Glomerular endothelial cell (primary cell): Measurements from ENCODE around the gene NOL9. TPM values are rescaled to one million over a fixed set of nuclear protein-coding genes. Genes with fewer than 3 reads are reported as not detected.
"Not testable (repeated sequence)": the region's sequence is repeated elsewhere in the genome, so short reads cannot be mapped to it uniquely, and the experiment has no call there.

Experiments used
- DNase-seq: peaks from one replicate; pipeline ENCODE4 v3.0.0-alpha.2; 2011; ENCODE audit warnings: low read depth, low spot score; ENCODE audit errors: extremely low read depth
- total RNA-seq: library from RNA; depleted of rRNA; stranded (reverse); fragments of >200 nt; gene quantifications from 2 replicates; pipeline ENCODE4 v1.2.3, GENCODE V29; 2015

NOL9 gene
- total RNA-seq, 1 donor from 2014 or later, result 32.1 TPM

GRCh38 chr1:6506210-6507036 is 47.9 kb downstream of the NOL9 start:
- DNase-seq, result no peak

- no peak for DNase-seq
Measured at GRCh38 chr1:6505367-6506209, 48.7 kb downstream of the NOL9 start.

GRCh38 chr1:6504887-6505286 is 49.4 kb downstream of the NOL9 start:
- no peak for DNase-seq

- DNase-seq, result no peak
Measured at GRCh38 chr1:6503884-6504602, 50.3 kb downstream of the NOL9 start.

- no peak for DNase-seq
Measured at GRCh38 chr1:6502000-6502891, 52.1 kb downstream of the NOL9 start.

- no peak for DNase-seq
Measured at GRCh38 chr1:6501279-6501813, 53.0 kb downstream of the NOL9 start.

GRCh38 chr1:6500544-6501278 is 53.6 kb downstream of the NOL9 start:
- DNase-seq, result no peak

- no peak for DNase-seq
Measured at GRCh38 chr1:6499296-6499695, 55.0 kb downstream of the NOL9 start.

- no peak for DNase-seq
Measured at GRCh38 chr1:6498576-6499111, 55.7 kb downstream of the NOL9 start.

GRCh38 chr1:6497867-6498575 is 56.3 kb downstream of the NOL9 start:
- no peak for DNase-seq

- DNase-seq, result no peak
Measured at GRCh38 chr1:6497215-6497866, 57.0 kb downstream of the NOL9 start.

- DNase-seq, result no peak
Measured at GRCh38 chr1:6496890-6497214, 57.5 kb downstream of the NOL9 start.

- no peak for DNase-seq
Measured at GRCh38 chr1:6496365-6496721, 58.0 kb downstream of the NOL9 start.

- DNase-seq, result no peak
Measured at GRCh38 chr1:6495540-6496364, 58.6 kb downstream of the NOL9 start.

GRCh38 chr1:6495041-6495441 is 59.3 kb downstream of the NOL9 start:
- DNase-seq, result no peak

GRCh38 chr1:6494627-6495026 is 59.7 kb downstream of the NOL9 start:
- DNase-seq, result no peak

GRCh38 chr1:6493834-6494223 is 60.5 kb downstream of the NOL9 start:
- not testable (repeated sequence) for DNase-seq
